LNCaP clone FGC (cell line): ENCODE results near the gene TENM4.

ENCODE experiments used
- DNase-seq: peaks from one replicate; pipeline ENCODE4 v3.0.0-alpha.2; 2011; ENCODE audit warnings: low read depth
- H3K4me3 ChIP-seq: 2 replicates; pipeline ENCODE4 v1.5.1; 2011; ENCODE audit warnings: mild to moderate bottlenecking, low read depth, low read length, control low read depth
- TF ChIP-seq, protein P1 (sequence below): IDR thresholded peaks from 2 replicates; pipeline ENCODE4 v1.5.1; 2012; ENCODE audit warnings: mild to moderate bottlenecking; ENCODE audit not compliant: control insufficient read depth, insufficient read depth; ENCODE audit errors: extremely low read depth

The TENM4 gene

DNA sequence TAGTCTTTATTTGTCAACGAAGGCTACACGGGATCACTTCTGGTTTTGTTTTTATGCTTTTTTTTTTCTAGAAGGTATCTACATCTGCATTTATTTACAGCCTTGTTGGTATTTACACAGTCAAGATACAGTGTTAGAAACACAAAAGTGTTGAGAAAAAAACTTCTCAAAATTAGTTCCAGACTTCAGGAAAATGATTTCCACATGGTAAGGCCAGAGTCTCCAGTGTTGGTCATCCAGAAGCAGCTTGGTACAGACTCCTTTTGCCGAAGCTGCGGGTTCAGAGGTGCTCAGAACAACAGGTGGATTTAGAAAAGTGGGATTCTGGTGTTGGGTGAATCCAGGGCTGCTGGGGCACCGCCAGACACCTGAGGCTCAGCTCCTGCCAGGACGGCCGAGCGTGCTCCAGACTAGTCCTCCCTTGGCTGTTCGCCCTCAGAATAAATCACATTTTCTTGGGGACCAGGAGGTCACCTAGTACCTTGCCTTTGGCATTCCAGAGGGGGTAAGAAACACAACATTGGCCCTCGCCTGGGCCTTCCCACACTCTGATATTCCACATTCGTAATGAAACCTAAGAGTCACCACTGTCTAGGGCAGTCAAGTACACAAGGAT, 787.4 kb downstream of the TENM4 start:
- TF ChIP-seq, protein P1, sequence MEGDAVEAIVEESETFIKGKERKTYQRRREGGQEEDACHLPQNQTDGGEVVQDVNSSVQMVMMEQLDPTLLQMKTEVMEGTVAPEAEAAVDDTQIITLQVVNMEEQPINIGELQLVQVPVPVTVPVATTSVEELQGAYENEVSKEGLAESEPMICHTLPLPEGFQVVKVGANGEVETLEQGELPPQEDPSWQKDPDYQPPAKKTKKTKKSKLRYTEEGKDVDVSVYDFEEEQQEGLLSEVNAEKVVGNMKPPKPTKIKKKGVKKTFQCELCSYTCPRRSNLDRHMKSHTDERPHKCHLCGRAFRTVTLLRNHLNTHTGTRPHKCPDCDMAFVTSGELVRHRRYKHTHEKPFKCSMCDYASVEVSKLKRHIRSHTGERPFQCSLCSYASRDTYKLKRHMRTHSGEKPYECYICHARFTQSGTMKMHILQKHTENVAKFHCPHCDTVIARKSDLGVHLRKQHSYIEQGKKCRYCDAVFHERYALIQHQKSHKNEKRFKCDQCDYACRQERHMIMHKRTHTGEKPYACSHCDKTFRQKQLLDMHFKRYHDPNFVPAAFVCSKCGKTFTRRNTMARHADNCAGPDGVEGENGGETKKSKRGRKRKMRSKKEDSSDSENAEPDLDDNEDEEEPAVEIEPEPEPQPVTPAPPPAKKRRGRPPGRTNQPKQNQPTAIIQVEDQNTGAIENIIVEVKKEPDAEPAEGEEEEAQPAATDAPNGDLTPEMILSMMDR: no peak
- no peak for DNase-seq
- no peak overlapping the region for H3K4me3 ChIP-seq

DNA sequence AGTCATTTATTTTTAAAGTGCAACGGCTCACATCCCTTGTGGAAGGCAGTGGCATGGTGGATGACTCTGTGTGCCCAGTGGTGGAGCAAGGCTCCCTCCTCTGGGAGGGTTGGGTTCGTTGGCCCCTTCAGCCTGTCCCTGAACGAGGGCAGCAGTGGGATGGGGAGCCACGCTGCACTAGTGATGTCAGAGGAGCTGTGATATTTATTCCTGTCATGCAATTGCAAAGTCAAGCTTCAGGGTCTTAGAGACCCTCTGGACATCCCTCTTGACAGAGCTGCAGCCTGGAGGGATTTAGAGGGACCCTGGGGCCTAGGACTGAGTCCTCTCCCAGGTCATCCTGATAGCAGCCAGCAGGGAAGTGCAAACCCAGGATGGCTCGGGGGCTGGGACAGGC, 788.0 kb downstream of the TENM4 start:
- no peak for DNase-seq
- no peak overlapping the region for H3K4me3 ChIP-seq

GRCh38 chr11:78651923-78652842, 788.6 kb downstream of the TENM4 start:
- H3K4me3 ChIP-seq: no peak overlapping the region
- no peak for DNase-seq
- TF ChIP-seq, protein P1: no peak

More for the DNA sequence above, 788.0 kb downstream of the TENM4 start:
- TF ChIP-seq, protein P1: no peak

DNA sequence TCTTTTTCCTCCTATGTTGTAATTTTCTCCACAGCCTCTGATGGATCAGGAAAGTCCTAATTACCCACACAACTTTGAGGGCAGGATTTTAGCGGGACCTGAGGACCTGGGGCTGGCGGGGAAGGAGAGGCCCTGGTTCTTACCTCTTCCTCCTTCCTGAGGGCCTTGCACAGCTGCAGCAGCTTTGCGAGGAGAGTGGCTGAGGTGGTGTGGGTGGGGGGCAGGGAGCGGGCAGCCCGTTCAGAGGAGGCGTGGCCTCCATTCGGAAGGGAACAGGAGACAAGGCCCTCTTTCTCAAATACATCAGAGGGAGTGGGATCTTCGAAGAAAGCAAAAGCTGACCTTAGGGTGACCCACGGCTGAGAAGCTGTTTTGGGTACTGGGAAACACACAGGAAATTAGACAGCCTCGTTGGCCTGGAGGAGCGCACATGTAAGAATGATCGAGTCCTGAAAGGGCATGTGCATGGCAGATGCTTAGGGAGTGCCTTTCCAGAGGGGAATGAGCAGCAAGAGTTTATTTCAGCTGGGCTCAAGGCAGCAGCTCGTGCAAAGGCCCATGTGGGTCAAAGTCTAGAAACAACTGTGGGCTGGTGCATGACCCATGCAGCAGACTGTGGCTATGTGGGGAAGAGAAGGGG, 789.6 kb downstream of the TENM4 start:
- no peak overlapping the region for H3K4me3 ChIP-seq
- TF ChIP-seq, protein P1: no peak
- DNase-seq: no peak

GRCh38 chr11:78649361-78650215, 791.2 kb downstream of the TENM4 start:
- no peak overlapping the region for H3K4me3 ChIP-seq
- no peak for DNase-seq
- TF ChIP-seq, protein P1: no peak
